Motor neuron (in vitro differentiated cells): Measurements from ENCODE around the gene HSFX3. TPM values are rescaled to one million over a fixed set of nuclear protein-coding genes. Genes with fewer than 3 reads are reported as not detected.
"Not testable (repeated sequence)": the region's sequence is repeated elsewhere in the genome, so short reads cannot be mapped to it uniquely, and the experiment has no call there.

ENCODE experiments used
- ATAC-seq, 8 experiments: fragments of 200-7000 bp; cut with Tn5 transposase; replicated peaks in 6 of 8; 2 replicates each; pipeline ENCODE4 v1.8.0; 2021; ENCODE audit warnings: mild to moderate bottlenecking in 8 of 8, moderate library complexity in 8 of 8
- H3K27ac ChIP-seq, 2 donors: fragments of 250-450 bp; sonication (Bioruptor Pico); 2 replicates each; pipeline ENCODE4 v1.9.0; 2021; ENCODE audit warnings: antibody characterized with exemption in 2 of 2, mild to moderate bottlenecking in 2 of 2, moderate library complexity in 1 of 2
- H3K4me1 ChIP-seq, 2 donors: fragments of 250-450 bp; sonication (Bioruptor Pico); replicated peaks in 1 of 2; 2 replicates each; pipeline ENCODE4 v1.6.1; 2021; ENCODE audit warnings: antibody characterized with exemption in 2 of 2, mild to moderate bottlenecking in 2 of 2, moderate library complexity in 1 of 2
- H3K4me3 ChIP-seq, 5 donors: fragments of 250-450 bp; sonication (Bioruptor Pico); 2 replicates each; pipeline ENCODE4 v1.9.0; 2021; ENCODE audit warnings: antibody characterized with exemption in 5 of 5, mild to moderate bottlenecking in 5 of 5, moderate library complexity in 4 of 5
- WGBS, 10 experiments: fragments of 450-650 bp; shearing (Covaris generic); methylation state at CpG; one replicate each; pipeline ENCODE4 v1.0.0; 2022; 5-methylcytosine and 5-hydroxymethylcytosine counted together
- in situ Hi-C, 9 experiments: fragments of 400-800 bp; cut with MboI; loops; one replicate each; pipeline ENCODE4 v1.15.0; 2021; ENCODE audit warnings: low sequenced_read_pairs in 9 of 9, low pct_unique_long_range_greater_than_20kb in 2 of 9; ENCODE audit not compliant: unreplicated experiment in 9 of 9
- total RNA-seq, 8 experiments: library from RNA; unstranded; fragments of 300-600 nt; gene quantifications; 2 replicates each; pipeline versions ENCODE4 v1.2.3 to v1.2.4, GENCODE V29; 2022

The HSFX3 gene
- under 1 TPM in 3 of 8 experiments, not detected in 5; 0.16 to 0.50 (median 0.33) TPM for total RNA-seq

DNA sequence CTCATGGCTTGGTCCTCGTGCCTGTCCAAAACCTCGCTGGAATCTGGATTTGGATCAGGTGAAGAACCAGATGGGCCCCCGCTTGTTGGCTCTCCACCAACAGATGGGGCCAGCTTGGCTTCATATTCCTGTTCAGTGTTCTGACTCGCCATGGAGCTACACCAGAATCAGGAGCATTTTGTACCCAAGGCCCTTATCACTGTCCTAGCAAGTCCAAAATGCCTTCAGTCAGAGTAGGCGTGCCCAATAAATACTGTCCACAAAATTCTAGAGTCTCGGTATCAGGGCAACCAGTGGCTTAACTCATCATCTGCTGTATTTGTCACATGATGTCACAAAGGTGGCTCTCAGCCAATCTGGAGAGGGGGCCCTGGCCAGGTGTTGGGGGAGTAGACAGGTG, at the start of gene HSFX3:
TSS of gene HSFX3 (minus strand) at position 224 of the 400 bp plus-strand sequence. CDS start at position 152, 72 bp downstream.
- H3K27ac ChIP-seq, in situ Hi-C loops, H3K4me1 ChIP-seq, ATAC-seq, H3K4me3 ChIP-seq: not testable (repeated sequence)
- no CpG with 5 or more reads among the region's 6 CpGs for WGBS, 10 experiments

DNA sequence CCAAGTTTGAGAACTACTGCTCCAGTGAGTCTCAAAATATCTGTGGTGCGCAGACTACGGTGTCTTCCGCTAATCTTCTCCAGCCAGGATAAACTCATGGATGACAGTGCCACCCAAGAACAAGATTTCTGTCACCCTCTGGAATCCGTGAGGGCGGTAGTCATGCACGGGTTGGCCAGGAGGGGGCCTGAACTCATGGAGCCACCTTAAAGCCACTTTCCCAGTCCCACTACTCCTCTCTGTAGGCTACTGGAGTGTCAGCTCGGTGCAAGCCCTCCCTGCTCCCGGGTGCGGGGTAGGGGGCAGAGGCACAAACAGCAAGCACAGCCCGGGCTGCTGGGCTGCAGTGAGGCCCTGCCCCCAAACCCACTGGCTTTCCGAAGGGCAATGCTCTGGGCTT, 48.9 kb upstream of the HSFX3 start:
- H3K4me1 ChIP-seq, in situ Hi-C loops, H3K27ac ChIP-seq, ATAC-seq, H3K4me3 ChIP-seq: not testable (repeated sequence)
- WGBS, 10 experiments = no CpG with 5 or more reads among the region's 11 CpGs

DNA sequence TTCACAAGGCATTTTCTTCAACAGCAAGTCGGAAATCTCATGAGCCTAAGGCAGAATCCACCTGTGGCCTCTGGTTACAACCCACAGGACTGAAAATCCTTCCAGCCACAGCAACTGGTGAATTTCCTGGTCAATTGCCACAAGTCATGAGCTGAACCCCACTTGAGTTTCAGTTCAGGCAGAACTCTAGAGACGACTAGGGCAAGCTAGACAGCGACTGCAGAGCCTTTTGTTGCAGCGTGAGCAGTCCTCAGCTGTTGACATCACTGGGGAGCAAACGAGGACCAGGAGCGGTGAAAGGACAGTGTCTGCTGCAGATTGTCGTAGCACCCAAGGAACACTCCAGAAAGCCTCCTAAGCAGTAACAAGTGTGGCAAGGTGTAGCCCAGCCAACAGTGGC, 46.2 kb upstream of the HSFX3 start:
- in situ Hi-C loops, H3K27ac ChIP-seq, H3K4me1 ChIP-seq, H3K4me3 ChIP-seq, ATAC-seq: not testable (repeated sequence)
- no CpG with 5 or more reads among the region's 7 CpGs for WGBS, 10 experiments

GRCh38 chrX:149595214-149595613, 45.5 kb upstream of the HSFX3 start, which contains the start of gene HSFX2:
Gene HSFX2, minus strand, starts transcription at chrX:149595314. Its CDS starts 614 bp downstream, at chrX:149594700.
- ATAC-seq, H3K4me1 ChIP-seq, in situ Hi-C loops, H3K27ac ChIP-seq, H3K4me3 ChIP-seq: not testable (repeated sequence)
- no CpG with 5 or more reads among the region's 17 CpGs for WGBS, 10 experiments

DNA sequence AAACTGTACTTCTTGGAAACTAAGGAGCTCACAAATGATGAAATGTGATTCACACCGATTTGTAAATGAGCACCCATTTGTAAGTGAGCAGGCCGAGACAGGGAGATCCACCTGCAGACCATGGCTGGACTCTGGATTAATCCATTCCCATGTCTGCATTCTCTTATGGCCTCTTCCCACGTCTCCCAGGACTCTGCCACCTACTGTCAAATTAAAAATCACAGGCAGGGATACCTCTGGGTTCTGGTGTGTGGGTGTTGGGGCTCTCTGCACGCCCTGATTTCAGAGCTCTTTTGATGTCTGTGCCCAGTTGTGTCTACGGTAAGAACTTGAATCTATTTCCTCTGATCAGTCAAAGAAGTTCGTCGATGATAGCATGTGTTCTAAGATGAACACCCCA, 41.3 kb upstream of the HSFX3 start:
- H3K4me1 ChIP-seq, H3K27ac ChIP-seq, H3K4me3 ChIP-seq, in situ Hi-C loops: not testable (repeated sequence)
- ATAC-seq = peak in 1 of 8 experiments; percentile 19
- WGBS, 10 experiments = no CpG with 5 or more reads among the region's 7 CpGs

DNA sequence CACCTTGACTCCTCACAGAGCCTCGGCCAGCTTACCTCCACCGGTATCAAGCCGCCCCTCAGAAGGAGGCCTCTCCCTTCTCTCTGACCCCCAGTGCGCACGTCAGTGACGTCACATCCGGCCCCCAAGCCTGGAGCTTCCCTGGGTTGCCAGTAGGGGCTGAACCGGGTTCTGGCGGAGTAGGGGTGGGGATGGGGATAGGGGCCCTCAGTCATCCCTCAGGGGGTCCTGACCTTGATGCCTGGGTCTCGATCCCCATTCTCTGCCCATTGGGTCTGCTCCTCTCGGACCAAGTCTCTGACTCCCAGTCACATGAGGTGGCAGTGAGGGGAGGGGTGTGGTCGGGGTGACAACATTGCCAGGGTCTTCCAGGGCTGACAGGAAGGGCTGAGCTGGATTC, 37.6 kb upstream of the HSFX3 start, which contains the start of gene MAGEA9B:
TSS of gene MAGEA9B (minus strand) at position 101 of the 400 bp plus-strand sequence. CDS start 4,280 bp downstream, outside the sequence.
- H3K4me3 ChIP-seq, H3K4me1 ChIP-seq, in situ Hi-C loops, ATAC-seq, H3K27ac ChIP-seq: not testable (repeated sequence)
- WGBS, 10 experiments = no CpG with 5 or more reads among the region's 12 CpGs

DNA sequence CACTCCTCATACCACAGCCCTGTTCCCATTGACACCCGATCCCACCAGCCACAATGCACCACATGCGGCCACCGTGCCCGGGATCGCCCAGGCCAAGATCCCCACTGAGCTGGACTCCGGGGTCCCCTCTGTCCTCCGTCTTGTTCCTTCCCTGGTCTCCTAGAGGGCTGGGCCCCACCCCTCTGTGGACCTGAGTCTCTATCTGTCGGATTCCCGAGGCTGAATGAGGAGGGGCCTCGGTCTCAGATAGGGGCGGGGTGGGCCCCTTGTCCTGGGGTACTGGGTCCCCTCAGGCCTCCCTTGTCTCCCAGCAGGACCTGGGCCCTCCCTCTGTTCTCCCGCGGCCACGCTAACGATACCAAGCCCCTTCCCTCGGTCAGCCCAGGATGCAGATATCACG, 35.9 kb upstream of the HSFX3 start:
- H3K27ac ChIP-seq, ATAC-seq, H3K4me3 ChIP-seq, in situ Hi-C loops, H3K4me1 ChIP-seq: not testable (repeated sequence)
- WGBS, 10 experiments = no CpG with 5 or more reads among the region's 17 CpGs

GRCh38 chrX:149573456-149573855, 23.7 kb upstream of the HSFX3 start:
- H3K4me1 ChIP-seq, H3K27ac ChIP-seq, H3K4me3 ChIP-seq, in situ Hi-C loops: not testable (repeated sequence)
- ATAC-seq = peak in 4 of 8 experiments; percentile 58 to 94 (median 90)
- no CpG with 5 or more reads among the region's 1 CpG for WGBS, 10 experiments

DNA sequence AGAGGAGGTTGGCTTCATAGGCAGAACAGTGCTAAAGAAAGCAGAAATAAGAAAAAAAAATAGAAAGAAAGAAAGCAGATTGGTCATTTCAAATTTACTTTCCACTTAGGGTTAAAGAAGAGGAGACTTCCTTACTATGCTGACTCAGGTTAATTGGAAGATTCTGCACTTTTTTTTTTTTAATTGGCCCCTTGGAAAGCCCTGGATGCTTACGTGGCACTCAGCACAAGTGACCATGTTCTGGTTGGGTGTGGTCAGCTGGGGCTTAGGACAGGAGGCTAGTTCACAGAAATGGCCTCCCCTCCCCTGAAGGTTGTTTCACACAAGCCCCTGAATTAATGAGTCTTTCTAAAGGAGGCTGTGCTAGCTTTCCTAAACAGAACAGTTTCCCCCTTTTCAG, 23.0 kb upstream of the HSFX3 start:
- peaks cover 2 to 8% of the 10 kb centered on the region in 2 donors for H3K4me1 ChIP-seq
- no peak overlapping the region for H3K4me3 ChIP-seq
- in situ Hi-C loops = no loop called here
- ATAC-seq = peak in 2 of 8 experiments; percentile 38 to 40
- H3K27ac ChIP-seq = no peak overlapping the region
- WGBS, 10 experiments = 38 to 100% (median 60%) methylated on average over 1 of the region's 1 CpG; no CpG with 5 or more reads in 7 of the 10 experiments

GRCh38 chrX:149571770-149572169, 22.0 kb upstream of the HSFX3 start:
- WGBS, 10 experiments = 60 to 100% (median 80%) methylated on average over 1 to 5 of the region's 7 CpGs; no CpG with 5 or more reads in 5 of the 10 experiments
- H3K27ac ChIP-seq = no peak overlapping the region
- peaks cover 2 to 8% of the 10 kb centered on the region in 2 donors for H3K4me1 ChIP-seq
- no peak for ATAC-seq
- in situ Hi-C loops = no loop called here
- no peak overlapping the region for H3K4me3 ChIP-seq

GRCh38 chrX:149570668-149571067, 20.9 kb upstream of the HSFX3 start:
- WGBS, 10 experiments = 0 to 100% (median 33%) methylated on average over 1 to 6 of the region's 6 CpGs; no CpG with 5 or more reads in 6 of the 10 experiments
- ATAC-seq = peak in 3 of 8 experiments; percentile 33 to 43 (median 38)

GRCh38 chrX:149569770-149570169, 20.0 kb upstream of the HSFX3 start:
- Histone ChIP-seq H3K4me1 (peaks cover 2 to 8% of the 10 kb centered on the region in 2 donors), H3K27ac (no peak overlapping the region), H3K4me3 (no peak overlapping the region)
- ATAC-seq = no peak
- WGBS, 10 experiments = 14 to 76% (median 18%) methylated on average over 1 to 2 of the region's 2 CpGs; no CpG with 5 or more reads in 6 of the 10 experiments
- in situ Hi-C loops = no loop called here

More at GRCh38 chrX:149570668-149571067, 20.9 kb upstream of the HSFX3 start:
- in situ Hi-C loops = no loop called here
- H3K27ac ChIP-seq = no peak overlapping the region
- peaks cover 2 to 8% of the 10 kb centered on the region in 2 donors for H3K4me1 ChIP-seq
- H3K4me3 ChIP-seq = no peak overlapping the region

DNA sequence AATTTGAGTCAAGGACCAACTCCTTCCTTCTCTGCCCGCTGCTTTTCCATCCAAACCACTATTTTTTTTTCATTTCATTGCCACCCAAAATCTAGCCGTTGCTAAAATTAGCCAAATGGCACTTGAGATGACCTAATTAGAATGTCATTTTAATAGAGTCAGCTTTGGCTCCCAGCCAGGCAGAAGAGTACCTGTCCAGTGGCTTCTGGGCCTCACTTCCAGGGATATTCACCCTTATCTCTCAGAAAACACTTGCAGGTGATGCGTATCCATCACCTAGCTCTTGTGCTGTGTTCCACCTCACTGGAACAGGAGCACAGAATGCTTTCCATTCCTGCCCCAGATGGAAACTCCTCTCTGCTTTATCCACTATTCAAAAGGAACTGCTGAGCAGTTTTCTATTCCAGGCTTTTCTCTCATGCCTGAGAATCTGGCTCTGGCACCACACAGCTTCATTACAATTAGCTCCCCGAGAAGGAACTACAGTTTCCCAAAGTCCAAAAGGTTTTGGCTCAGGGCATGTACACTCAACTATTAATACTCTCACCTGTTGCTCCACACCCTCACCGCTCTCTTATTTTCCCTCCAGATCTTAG, 19.1 kb upstream of the HSFX3 start:
- Histone ChIP-seq H3K4me3 (no peak overlapping the region), H3K27ac (no peak overlapping the region), H3K4me1 (peaks cover 2 to 8% of the 10 kb centered on the region in 2 donors)
- WGBS, 10 experiments = 18 to 100% (median 49%) methylated on average over 1 to 4 of the region's 5 CpGs; no CpG with 5 or more reads in 4 of the 10 experiments
- ATAC-seq = no peak
- in situ Hi-C loops = no loop called here
